Measurements from ENCODE around the gene MATCAP1. TPM values are rescaled to one million over a fixed set of nuclear protein-coding genes. Genes with fewer than 3 reads are reported as not detected.

The MATCAP1 gene
- total RNA-seq, 1 donor from 2014 or later: 14.5 TPM

- no peak for DNase-seq (ENCODE audit: low spot score)
Measured at GRCh38 chr16:67174706-67175231, 9.0 kb downstream of the MATCAP1 start.

- DNase-seq (ENCODE audit: low spot score): peak; percentile 96
Measured at GRCh38 chr16:67173808-67174705, 9.7 kb downstream of the MATCAP1 start.

GRCh38 chr16:67173323-67173722 is 10.4 kb downstream of the MATCAP1 start:
- DNase-seq (ENCODE audit: low spot score): no peak

GRCh38 chr16:67170949-67171649 is 12.7 kb downstream of the MATCAP1 start:
- no peak for DNase-seq (ENCODE audit: low spot score)

- no peak for DNase-seq (ENCODE audit: low spot score)
Measured at GRCh38 chr16:67170168-67170948, 13.4 kb downstream of the MATCAP1 start, which contains the start of gene NOL3. NOL3 (plus strand) TSS chr16:67170538.

- DNase-seq (ENCODE audit: low spot score): no peak
Measured at GRCh38 chr16:67169642-67170167, 14.1 kb downstream of the MATCAP1 start.

GRCh38 chr16:67169011-67169451 is 14.7 kb downstream of the MATCAP1 start:
- no peak for DNase-seq (ENCODE audit: low spot score)

GRCh38 chr16:67167588-67167987 is 16.2 kb downstream of the MATCAP1 start:
- no peak for DNase-seq (ENCODE audit: low spot score)

- DNase-seq (ENCODE audit: low spot score): no peak
Measured at GRCh38 chr16:67166598-67167168, 17.1 kb downstream of the MATCAP1 start.

GRCh38 chr16:67166110-67166547 is 17.6 kb downstream of the MATCAP1 start:
- DNase-seq (ENCODE audit: low spot score): no peak

GRCh38 chr16:67165121-67166078 is 18.4 kb downstream of the MATCAP1 start:
- DNase-seq (ENCODE audit: low spot score): no peak

- no peak for DNase-seq (ENCODE audit: low spot score)
Measured at GRCh38 chr16:67164599-67165061, 19.1 kb downstream of the MATCAP1 start, which contains the start of gene HSF4. HSF4 (plus strand) TSS chr16:67164745; CDS start chr16:67164812, 67 bp downstream.

- DNase-seq (ENCODE audit: low spot score): no peak
Measured at GRCh38 chr16:67163999-67164558, 19.7 kb downstream of the MATCAP1 start.

GRCh38 chr16:67163164-67163998 is 20.4 kb downstream of the MATCAP1 start:
- DNase-seq (ENCODE audit: low spot score): no peak

GRCh38 chr16:67162506-67163163 is 21.1 kb downstream of the MATCAP1 start:
- DNase-seq (ENCODE audit: low spot score): no peak

GRCh38 chr16:67161595-67162058 is 22.1 kb downstream of the MATCAP1 start:
- DNase-seq (ENCODE audit: low spot score): no peak

Data from mesenteric fat pad (tissue), 1 donor.